SK-N-SH (cell line): Measurements from ENCODE around the gene GALNT5. TPM values are rescaled to one million over a fixed set of nuclear protein-coding genes. Genes with fewer than 3 reads are reported as not detected.

Source experiments
- CTCF ChIA-PET: fragments of 300-600, 350-600 bp; formaldehyde crosslinking; extraction: SDS; loops from one replicate; lab custom pipeline; 2021; lab: Yijun Ruan, JAX
- POLR2A ChIA-PET: fragments of 350-600 bp; sonication (Branson Sonifier 250); formaldehyde crosslinking; extraction: SDS; loops from one replicate; lab custom pipeline; 2020; ENCODE audit warnings: antibody characterized with exemption, inconsistent platforms; lab: Yijun Ruan, JAX
- DNase-seq: peaks from one replicate; pipeline ENCODE4 v3.0.0; 2012
- H2AFZ ChIP-seq: fragments of 200-600 bp; sonication (generic); 2 replicates; pipeline ENCODE4 v1.8.1; 2016; ENCODE audit warnings: antibody characterized with exemption, mild to moderate bottlenecking, low read depth
- H3F3A ChIP-seq: fragments of 200-600 bp; sonication (generic); replicated peaks from 2 replicates; pipeline ENCODE3; 2016; ENCODE audit warnings: antibody characterized with exemption, mild to moderate bottlenecking; ENCODE audit not compliant: insufficient read depth
- H3K27ac ChIP-seq, 2 experiments: fragments of 200-500 bp in 1 of 2; fragments of 200-600 bp in 1 of 2; sonication (Bioruptor generic) in 1 of 2; sonication (generic), shearing (Covaris generic) in 1 of 2; 2 replicates each; pipeline versions ENCODE4 v1.5.1 to v1.6.1; 2014 to 2016; ENCODE audit warnings: low read depth in 2 of 2, inconsistent platforms in 1 of 2, low read length in 1 of 2, mild to moderate bottlenecking in 1 of 2, mixed read lengths in 1 of 2
- H3K27me3 ChIP-seq: fragments of 200-600 bp; sonication (generic), shearing (Covaris generic); 2 replicates; pipeline ENCODE4 v1.6.1; 2016; ENCODE audit warnings: mixed run types; ENCODE audit not compliant: insufficient read depth
- H3K36me3 ChIP-seq, 2 experiments: fragments of 200-500 bp in 1 of 2; fragments of 200-600 bp in 1 of 2; sonication (Bioruptor generic) in 1 of 2; sonication (generic) in 1 of 2; replicated peaks in 1 of 2; 2 replicates each; pipeline versions ENCODE3 to v1.5.1; 2014 to 2016; ENCODE audit warnings: low read length in 1 of 2, mild to moderate bottlenecking in 1 of 2; ENCODE audit not compliant: insufficient read depth in 2 of 2, control insufficient read depth in 1 of 2
- H3K4me1 ChIP-seq, 2 experiments: fragments of 200-500 bp in 1 of 2; fragments of 200-600 bp in 1 of 2; sonication (Bioruptor generic) in 1 of 2; sonication (generic), shearing (Covaris generic) in 1 of 2; 2 replicates each; pipeline versions ENCODE4 v1.5.1 to v1.6.1; 2014 to 2016; ENCODE audit warnings: low read depth in 1 of 2, low read length in 1 of 2, mixed run types in 1 of 2; ENCODE audit not compliant: insufficient read depth in 2 of 2, control insufficient read depth in 1 of 2
- H3K4me2 ChIP-seq: fragments of 200-600 bp; sonication (generic), shearing (Covaris generic); 2 replicates; pipeline ENCODE4 v1.6.1; 2017; ENCODE audit warnings: mixed run types
- H3K4me3 ChIP-seq, 2 experiments: fragments of 200-500 bp in 1 of 2; fragments of 200-600 bp in 1 of 2; sonication (Bioruptor generic) in 1 of 2; sonication (generic), shearing (Covaris generic) in 1 of 2; 2 replicates each; pipeline versions ENCODE4 v1.5.1 to v1.8.1; 2014 to 2016; ENCODE audit warnings: low read depth in 2 of 2, inconsistent platforms in 1 of 2, low read length in 1 of 2, mild to moderate bottlenecking in 1 of 2, mixed read lengths in 1 of 2, moderate library complexity in 1 of 2
- H3K79me2 ChIP-seq: fragments of 200-600 bp; sonication (generic); 2 replicates; pipeline ENCODE4 v1.8.1; 2017; ENCODE audit warnings: mild to moderate bottlenecking; ENCODE audit not compliant: insufficient read depth
- H3K9ac ChIP-seq: fragments of 200-600 bp; sonication (generic); 2 replicates; pipeline ENCODE4 v1.6.1; 2017; ENCODE audit warnings: mixed run types
- H3K9me2 ChIP-seq: fragments of 200-600 bp; sonication (generic); 2 replicates; pipeline ENCODE4 v1.6.1; 2017; ENCODE audit warnings: mixed run types
- H3K9me3 ChIP-seq: fragments of 200-600 bp; sonication (generic); 2 replicates; pipeline ENCODE4 v1.6.1; 2017; ENCODE audit warnings: mixed run types, mild to moderate bottlenecking, moderate library complexity
- H4K20me1 ChIP-seq: fragments of 200-600 bp; sonication (generic); 2 replicates; pipeline ENCODE4 v1.6.1; 2017; ENCODE audit warnings: mild to moderate bottlenecking, mixed run types; ENCODE audit not compliant: insufficient read depth
- CHD2 ChIP-seq: fragments of 150-350 bp; IDR thresholded peaks from 2 replicates; pipeline ENCODE4 v1.6.1; 2018; ENCODE audit warnings: low read length; ENCODE audit not compliant: partially characterized antibody
- EZH2phosphoT487 ChIP-seq: fragments of 200-600 bp; sonication (generic); IDR thresholded peaks from 2 replicates; pipeline ENCODE4 v1.6.1; 2017; ENCODE audit warnings: low read depth, mixed run types, mild to moderate bottlenecking, antibody characterized with exemption, moderate library complexity, borderline replicate concordance
- FOXM1 ChIP-seq: IDR thresholded peaks from 2 replicates; pipeline ENCODE4 v1.4.0; 2012; ENCODE audit warnings: low read depth, mild to moderate bottlenecking
- GATA2 ChIP-seq: sonication (generic); formaldehyde crosslinking; IDR thresholded peaks from 2 replicates; pipeline ENCODE4 v1.5.0; 2020; ENCODE audit warnings: mild to moderate bottlenecking, missing genetic modification reagents
- JUND ChIP-seq: IDR thresholded peaks from 2 replicates; pipeline ENCODE4 v1.4.0; 2012
- NFIC ChIP-seq: IDR thresholded peaks from 2 replicates; pipeline ENCODE4 v1.4.0; 2012; ENCODE audit warnings: borderline replicate concordance
- RAD21 ChIP-seq: IDR thresholded peaks from 2 replicates; pipeline ENCODE4 v1.6.1; 2012; ENCODE audit warnings: mild to moderate bottlenecking, low read length
- RFX5 ChIP-seq: IDR thresholded peaks from 2 replicates; pipeline ENCODE4 v1.6.1; 2012; ENCODE audit warnings: mild to moderate bottlenecking, improper control_type of control experiment, low read length
- TAF1 ChIP-seq: IDR thresholded peaks from 2 replicates; pipeline ENCODE4 v1.6.1; 2012; ENCODE audit warnings: low read depth, mild to moderate bottlenecking, low read length, moderate library complexity, borderline replicate concordance
- TCF12 ChIP-seq: IDR thresholded peaks from 2 replicates; pipeline ENCODE4 v1.4.0; 2012
- WGBS: methylation state at CpG from one replicate; pipeline ENCODE4 v1.1.6; 2017; ENCODE audit warnings: low lambda C conversion rate; 5-methylcytosine and 5-hydroxymethylcytosine counted together
- polyA plus RNA-seq, 3 experiments: library from polyadenylated mRNA; depleted of rRNA; stranded (reverse); fragments of >200 nt; gene quantifications; 2 replicates each; pipeline ENCODE4 v1.2.3, GENCODE V29; 2012
- TF ChIP-seq, protein P1 (sequence below): IDR thresholded peaks from 2 replicates; pipeline ENCODE4 v1.4.0; 2012; ENCODE audit warnings: low read depth, borderline replicate concordance
- TF ChIP-seq, protein P2 (sequence below): fragments of 150-350 bp; IDR thresholded peaks from 2 replicates; pipeline ENCODE4 v1.6.1; 2016; ENCODE audit warnings: mild to moderate bottlenecking, low read depth, low read length
- TF ChIP-seq, protein P3 (sequence below): IDR thresholded peaks from 2 replicates; pipeline ENCODE4 v1.4.0; 2012; ENCODE audit warnings: low read depth
- TF ChIP-seq, protein P4 (sequence below): IDR thresholded peaks from 2 replicates; pipeline ENCODE4; 2012

GALNT5 gene
- polyA plus RNA-seq, 1 of the 3 experiments (the other 2 are of a cell fraction): 10.4 TPM

DNA sequence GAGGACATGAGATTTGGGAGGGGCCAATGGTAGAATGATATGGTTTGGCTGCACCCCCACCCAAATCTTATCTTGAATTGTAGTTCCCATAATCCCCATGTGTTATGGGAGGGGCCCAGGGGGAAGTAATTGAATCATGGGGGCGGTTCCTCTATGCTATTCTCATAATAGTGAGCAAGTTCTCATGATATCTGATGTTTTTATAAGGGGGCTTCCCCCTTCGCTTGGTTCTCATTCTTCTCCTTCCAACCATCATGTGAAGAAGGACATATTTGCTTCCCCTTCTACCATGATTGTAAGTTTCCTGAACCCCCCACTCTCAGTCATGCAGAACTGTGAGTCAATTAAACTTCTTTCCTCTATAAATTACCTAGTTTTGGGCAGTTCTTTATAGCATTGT lies 105.1 kb downstream of the GALNT5 start:
- Histone ChIP-seq H3K27ac (no peak overlapping the region), H3K79me2 (no peaks in the 10 kb centered on the region), H2AFZ (no peak overlapping the region), H3K9ac (no peak overlapping the region), H3K27me3 (no peaks in the 10 kb centered on the region), H3K4me2 (no peak overlapping the region), H4K20me1 (no peaks in the 10 kb centered on the region), H3K9me3 (no peaks in the 10 kb centered on the region), H3K9me2 (no peaks in the 10 kb centered on the region), H3K36me3 (no peaks in the 10 kb centered on the region), H3K4me3 (no peak overlapping the region), H3K4me1 (no peaks in the 10 kb centered on the region), H3F3A (no peaks in the 10 kb centered on the region)
- TF ChIP-seq, protein P1, sequence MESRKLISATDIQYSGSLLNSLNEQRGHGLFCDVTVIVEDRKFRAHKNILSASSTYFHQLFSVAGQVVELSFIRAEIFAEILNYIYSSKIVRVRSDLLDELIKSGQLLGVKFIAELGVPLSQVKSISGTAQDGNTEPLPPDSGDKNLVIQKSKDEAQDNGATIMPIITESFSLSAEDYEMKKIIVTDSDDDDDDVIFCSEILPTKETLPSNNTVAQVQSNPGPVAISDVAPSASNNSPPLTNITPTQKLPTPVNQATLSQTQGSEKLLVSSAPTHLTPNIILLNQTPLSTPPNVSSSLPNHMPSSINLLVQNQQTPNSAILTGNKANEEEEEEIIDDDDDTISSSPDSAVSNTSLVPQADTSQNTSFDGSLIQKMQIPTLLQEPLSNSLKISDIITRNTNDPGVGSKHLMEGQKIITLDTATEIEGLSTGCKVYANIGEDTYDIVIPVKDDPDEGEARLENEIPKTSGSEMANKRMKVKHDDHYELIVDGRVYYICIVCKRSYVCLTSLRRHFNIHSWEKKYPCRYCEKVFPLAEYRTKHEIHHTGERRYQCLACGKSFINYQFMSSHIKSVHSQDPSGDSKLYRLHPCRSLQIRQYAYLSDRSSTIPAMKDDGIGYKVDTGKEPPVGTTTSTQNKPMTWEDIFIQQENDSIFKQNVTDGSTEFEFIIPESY: no peak
- no peak for TF ChIP-seq GATA2 (CRISPR knock-in tag)
- TF ChIP-seq, protein P2, sequence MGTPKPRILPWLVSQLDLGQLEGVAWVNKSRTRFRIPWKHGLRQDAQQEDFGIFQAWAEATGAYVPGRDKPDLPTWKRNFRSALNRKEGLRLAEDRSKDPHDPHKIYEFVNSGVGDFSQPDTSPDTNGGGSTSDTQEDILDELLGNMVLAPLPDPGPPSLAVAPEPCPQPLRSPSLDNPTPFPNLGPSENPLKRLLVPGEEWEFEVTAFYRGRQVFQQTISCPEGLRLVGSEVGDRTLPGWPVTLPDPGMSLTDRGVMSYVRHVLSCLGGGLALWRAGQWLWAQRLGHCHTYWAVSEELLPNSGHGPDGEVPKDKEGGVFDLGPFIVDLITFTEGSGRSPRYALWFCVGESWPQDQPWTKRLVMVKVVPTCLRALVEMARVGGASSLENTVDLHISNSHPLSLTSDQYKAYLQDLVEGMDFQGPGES: no peak
- no peak for TF ChIP-seq RFX5
- TF ChIP-seq, protein P3, sequence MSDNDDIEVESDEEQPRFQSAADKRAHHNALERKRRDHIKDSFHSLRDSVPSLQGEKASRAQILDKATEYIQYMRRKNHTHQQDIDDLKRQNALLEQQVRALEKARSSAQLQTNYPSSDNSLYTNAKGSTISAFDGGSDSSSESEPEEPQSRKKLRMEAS: no peak
- TF ChIP-seq NFIC: no peak
- no peak for TF ChIP-seq TCF12
- no peak for TF ChIP-seq EZH2phosphoT487
- no peak for TF ChIP-seq JUND
- no peak for TF ChIP-seq CHD2
- TF ChIP-seq RAD21: no peak
- WGBS: 0% methylated on average over 2 of the region's 2 CpGs
- ChIA-PET POLR2A (no interaction called here), CTCF (interaction anchor here (1.3 kb wide), 1 partner anchor 26 kb away, joined by 5 read pairs; no protein-coding TSS in a partner anchor)
- DNase-seq: no peak

DNA sequence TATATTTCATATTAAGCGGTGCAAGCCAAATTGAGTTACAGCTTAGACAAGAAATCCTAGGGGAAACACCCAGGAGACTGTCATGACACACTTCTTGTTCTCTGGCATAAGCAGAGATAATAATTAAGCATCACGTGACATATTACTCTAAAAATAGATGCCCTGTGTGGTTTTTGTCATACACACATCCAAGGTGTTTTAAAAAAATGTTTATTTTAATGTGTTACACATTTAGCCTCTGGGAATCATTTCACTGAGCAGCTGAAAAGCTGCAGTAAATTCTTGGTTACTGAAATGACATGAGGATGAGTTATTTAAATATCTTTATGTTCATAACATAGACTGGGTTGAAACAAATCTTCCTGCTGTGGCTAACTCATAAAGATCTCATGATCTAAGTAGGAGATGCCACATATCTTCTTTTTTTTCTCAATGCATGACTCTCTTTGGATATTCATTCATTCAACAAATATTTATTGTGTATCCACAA lies 106.2 kb downstream of the GALNT5 start:
- no peaks in the 10 kb centered on the region for H3K36me3 ChIP-seq
- ChIA-PET CTCF (interaction anchor here (1.3 kb wide), 1 partner anchor 27 kb away, joined by 5 read pairs; no protein-coding TSS in a partner anchor), POLR2A (no interaction called here)
- no peaks in the 10 kb centered on the region for H3K9me2 ChIP-seq
- H3K9me3 ChIP-seq: no peaks in the 10 kb centered on the region
- TF ChIP-seq TAF1 (no peak), GATA2 (CRISPR knock-in tag) (no peak), FOXM1 (no peak)
- TF ChIP-seq, protein P1: no peak
- TF ChIP-seq, protein P4, sequence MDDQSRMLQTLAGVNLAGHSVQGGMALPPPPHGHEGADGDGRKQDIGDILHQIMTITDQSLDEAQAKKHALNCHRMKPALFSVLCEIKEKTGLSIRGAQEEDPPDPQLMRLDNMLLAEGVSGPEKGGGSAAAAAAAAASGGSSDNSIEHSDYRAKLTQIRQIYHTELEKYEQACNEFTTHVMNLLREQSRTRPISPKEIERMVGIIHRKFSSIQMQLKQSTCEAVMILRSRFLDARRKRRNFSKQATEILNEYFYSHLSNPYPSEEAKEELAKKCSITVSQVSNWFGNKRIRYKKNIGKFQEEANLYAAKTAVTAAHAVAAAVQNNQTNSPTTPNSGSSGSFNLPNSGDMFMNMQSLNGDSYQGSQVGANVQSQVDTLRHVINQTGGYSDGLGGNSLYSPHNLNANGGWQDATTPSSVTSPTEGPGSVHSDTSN: no peak
- no peaks in the 10 kb centered on the region for H3K79me2 ChIP-seq
- no peak for DNase-seq
- no peaks in the 10 kb centered on the region for H4K20me1 ChIP-seq
- no peak overlapping the region for H3K27ac ChIP-seq
- no peaks in the 10 kb centered on the region for H3K27me3 ChIP-seq
- H3K4me3 ChIP-seq: no peak overlapping the region
- no peaks in the 10 kb centered on the region for H3F3A ChIP-seq
- no peak overlapping the region for H3K9ac ChIP-seq
- WGBS: 9% methylated on average over 2 of the region's 2 CpGs
- H2AFZ ChIP-seq: no peak overlapping the region; the same call in 1 of the 2 replicates
- H3K4me1 ChIP-seq: no peaks in the 10 kb centered on the region
- no peak overlapping the region for H3K4me2 ChIP-seq
